Neural cell (in vitro differentiated cells): ENCODE measurements around the gene MERTK. TPM values are rescaled to one million over a fixed set of nuclear protein-coding genes. Genes with fewer than 3 reads are reported as not detected.

ENCODE experiments used
- H2AFZ ChIP-seq: fragments of 200-600, 300-800 bp; sonication (generic), shearing (Covaris generic); 2 replicates; pipeline ENCODE4 v1.6.0; 2014; ENCODE audit warnings: low read depth, mild to moderate bottlenecking, antibody characterized with exemption, low read length, moderate library complexity
- H3F3A ChIP-seq: fragments of 200-600 bp; shearing (Covaris generic); 2 replicates; pipeline ENCODE4 v1.6.1; 2016; ENCODE audit warnings: mild to moderate bottlenecking, moderate library complexity, mixed read lengths, antibody characterized with exemption, low read length; ENCODE audit not compliant: insufficient read depth, poor library complexity, severe bottlenecking
- H3K27ac ChIP-seq: fragments of 200-600, 300-800 bp; sonication (generic), shearing (Covaris generic); 2 replicates; pipeline ENCODE4 v1.5.1; 2014; ENCODE audit warnings: mild to moderate bottlenecking, low read length, moderate library complexity
- H3K27me3 ChIP-seq: fragments of 300-800, 200-600 bp; sonication (generic), shearing (Covaris generic); 2 replicates; pipeline ENCODE4 v1.6.0; 2014; ENCODE audit warnings: mild to moderate bottlenecking, low read depth, low read length, moderate library complexity; ENCODE audit not compliant: insufficient read depth
- H3K36me3 ChIP-seq: fragments of 300-800, 200-600 bp; sonication (generic), shearing (Covaris generic); 2 replicates; pipeline ENCODE4 v1.5.1; 2014; ENCODE audit warnings: mild to moderate bottlenecking, antibody characterized with exemption, low read length, moderate library complexity; ENCODE audit not compliant: insufficient read depth
- H3K4me2 ChIP-seq: fragments of 300-800, 200-600 bp; sonication (generic), shearing (Covaris generic); 2 replicates; pipeline ENCODE4 v1.6.0; 2014; ENCODE audit warnings: mild to moderate bottlenecking, low read length
- H3K4me3 ChIP-seq: fragments of 300-800, 200-600 bp; sonication (generic), shearing (Covaris generic); 2 replicates; pipeline ENCODE4 v1.5.1; 2014; ENCODE audit warnings: mild to moderate bottlenecking, low read length, moderate library complexity
- H3K79me2 ChIP-seq: fragments of 200-600 bp; shearing (Covaris generic); replicated peaks from 2 replicates; pipeline ENCODE4 v1.6.0; 2014; ENCODE audit warnings: mild to moderate bottlenecking, low read length, moderate library complexity; ENCODE audit not compliant: insufficient read depth
- H3K9ac ChIP-seq: fragments of 300-800, 200-600 bp; sonication (generic), shearing (Covaris generic); 2 replicates; pipeline ENCODE4 v1.6.1; 2016; ENCODE audit warnings: mild to moderate bottlenecking, low read length, mixed read lengths
- H3K9me2 ChIP-seq: fragments of 200-600 bp; shearing (Covaris generic); 2 replicates; pipeline ENCODE4 v1.6.1; 2016; ENCODE audit warnings: mild to moderate bottlenecking, low read length, mixed read lengths; ENCODE audit not compliant: insufficient read depth
- H3K9me3 ChIP-seq: fragments of 200-600, 300-800 bp; sonication (generic), shearing (Covaris generic); 2 replicates; pipeline ENCODE4 v1.6.1; 2016; ENCODE audit warnings: mild to moderate bottlenecking, mixed run types, low read length, moderate library complexity, mixed read lengths
- H4K20me1 ChIP-seq: fragments of 200-600 bp; shearing (Covaris generic); 2 replicates; pipeline ENCODE4 v1.6.1; 2016; ENCODE audit warnings: mild to moderate bottlenecking, mixed run types; ENCODE audit not compliant: insufficient read depth
- CTCF ChIP-seq: fragments of 450-650 bp; IDR thresholded peaks from 2 replicates; pipeline ENCODE4 v1.5.1; 2014; ENCODE audit warnings: antibody characterized with exemption, mild to moderate bottlenecking, moderate library complexity; ENCODE audit not compliant: poor library complexity, severe bottlenecking
- EP300 ChIP-seq: fragments of 450-650 bp; conservative IDR thresholded peaks from 2 replicates; pipeline ENCODE4 v1.6.1; 2014; ENCODE audit warnings: antibody characterized with exemption, mild to moderate bottlenecking, moderate library complexity; ENCODE audit not compliant: poor library complexity, severe bottlenecking
- EZH2 ChIP-seq: fragments of 200-600, 300-800 bp; shearing (Covaris generic), sonication (generic); IDR thresholded peaks from 2 replicates; pipeline ENCODE4 v1.6.1; 2014; ENCODE audit warnings: antibody characterized with exemption, low read length, borderline replicate concordance, mild to moderate bottlenecking; ENCODE audit not compliant: insufficient read depth, poor library complexity, severe bottlenecking
- MXI1 ChIP-seq: fragments of 450-650 bp; conservative IDR thresholded peaks from 2 replicates; pipeline ENCODE4 v1.6.1; 2014; ENCODE audit warnings: antibody characterized with exemption, mild to moderate bottlenecking; ENCODE audit not compliant: poor library complexity, severe bottlenecking
- POLR2AphosphoS5 ChIP-seq: IDR thresholded peaks from 2 replicates; pipeline ENCODE4 v1.6.1; 2012
- RAD21 ChIP-seq: fragments of 450-650 bp; conservative IDR thresholded peaks from 2 replicates; pipeline ENCODE4 v1.6.1; 2014; ENCODE audit warnings: antibody characterized with exemption, mild to moderate bottlenecking, moderate library complexity
- REST ChIP-seq: IDR thresholded peaks from 2 replicates; pipeline ENCODE4 v1.6.1; 2012; ENCODE audit warnings: borderline replicate concordance
- SMC3 ChIP-seq: fragments of 450-650 bp; conservative IDR thresholded peaks from 2 replicates; pipeline ENCODE4 v1.6.1; 2014; ENCODE audit warnings: antibody characterized with exemption, mild to moderate bottlenecking, moderate library complexity; ENCODE audit not compliant: poor library complexity
- TAF1 ChIP-seq: IDR thresholded peaks from 2 replicates; pipeline ENCODE4 v1.6.1; 2012; ENCODE audit warnings: low read depth
- polyA plus RNA-seq: library from polyadenylated mRNA; depleted of rRNA; stranded (reverse); fragments of >200 nt; gene quantifications from 2 replicates; pipeline ENCODE4 v1.2.3, GENCODE V29; 2014

Gene MERTK
- polyA plus RNA-seq, 1 donor from 2014 or later = 0.53 TPM

- Histone ChIP-seq H3K4me3 (no peak overlapping the region), H2AFZ (no peak overlapping the region), H3K4me2 (no peak overlapping the region), H3K36me3 (no peaks in the 10 kb centered on the region), H3F3A (no peaks in the 10 kb centered on the region), H3K9me2 (no peaks in the 10 kb centered on the region), H3K27me3 (no peaks in the 10 kb centered on the region), H3K27ac (no peak overlapping the region), H3K9me3 (no peaks in the 10 kb centered on the region), H4K20me1 (no peaks in the 10 kb centered on the region), H3K79me2 (no peaks in the 10 kb centered on the region), H3K9ac (no peak overlapping the region)
- TF ChIP-seq TAF1 (no peak), EZH2 (no peak), RAD21 (no peak)
Observed at GRCh38 chr2:111984213-111984604, 85.8 kb downstream of the MERTK start.

- no peak overlapping the region for H3K4me3 ChIP-seq
- no peaks in the 10 kb centered on the region for H3K9me2 ChIP-seq
- H3K36me3 ChIP-seq = no peaks in the 10 kb centered on the region
- no peaks in the 10 kb centered on the region for H3K79me2 ChIP-seq
- no peaks in the 10 kb centered on the region for H3K27me3 ChIP-seq
- H4K20me1 ChIP-seq = no peaks in the 10 kb centered on the region
- no peaks in the 10 kb centered on the region for H3K9me3 ChIP-seq
- no peak overlapping the region for H3K4me2 ChIP-seq
- TF ChIP-seq SMC3 = no peak
- no peak for TF ChIP-seq POLR2AphosphoS5
- H3K27ac ChIP-seq = no peak overlapping the region
- no peak overlapping the region for H3K9ac ChIP-seq
- H3F3A ChIP-seq = no peaks in the 10 kb centered on the region
- no peak overlapping the region for H2AFZ ChIP-seq
Observed at GRCh38 chr2:111985514-111985913, 87.1 kb downstream of the MERTK start.

GRCh38 chr2:111986116-111986900, 87.9 kb downstream of the MERTK start:
- peak overlapping the region; percentile 21 for H2AFZ ChIP-seq
- no peaks in the 10 kb centered on the region for H3F3A ChIP-seq
- no peak overlapping the region for H3K4me3 ChIP-seq
- no peaks in the 10 kb centered on the region for H3K9me2 ChIP-seq
- no peak overlapping the region for H3K27ac ChIP-seq
- no peak overlapping the region for H3K4me2 ChIP-seq
- H4K20me1 ChIP-seq = no peaks in the 10 kb centered on the region
- no peaks in the 10 kb centered on the region for H3K79me2 ChIP-seq
- no peaks in the 10 kb centered on the region for H3K36me3 ChIP-seq
- no peak overlapping the region for H3K9ac ChIP-seq
- TF ChIP-seq SMC3 = no peak
- no peak for TF ChIP-seq POLR2AphosphoS5
- no peak for TF ChIP-seq RAD21
- TF ChIP-seq TAF1 = no peak
- no peak for TF ChIP-seq EZH2
- no peak for TF ChIP-seq MXI1
- no peak for TF ChIP-seq REST
- TF ChIP-seq CTCF = no peak
- no peak for TF ChIP-seq EP300
- H3K27me3 ChIP-seq = no peaks in the 10 kb centered on the region
- no peaks in the 10 kb centered on the region for H3K9me3 ChIP-seq
